GM12891 (cell line): ENCODE measurements around the gene TGM2.
"Not testable (repeated sequence)": the region's sequence is repeated elsewhere in the genome, so short reads cannot be mapped to it uniquely, and the experiment has no call there.

Source experiments
- PAX5 ChIP-seq: IDR thresholded peaks from 2 replicates; pipeline ENCODE4 v1.6.1; 2011; ENCODE audit warnings: low read length, moderate library complexity, mild to moderate bottlenecking; ENCODE audit not compliant: insufficient read depth, severe bottlenecking
- POLR2A ChIP-seq: IDR thresholded peaks from 2 replicates; pipeline ENCODE4 v1.6.1; 2011; ENCODE audit warnings: low read depth, low read length, control low read depth
- POLR2AphosphoS5 ChIP-seq: IDR thresholded peaks from 2 replicates; pipeline ENCODE4 v1.6.1; 2011; ENCODE audit warnings: low read depth, low read length, control low read depth
- TAF1 ChIP-seq: IDR thresholded peaks from 2 replicates; pipeline ENCODE4 v1.6.1; 2011; ENCODE audit warnings: low read depth, low read length, control low read depth

DNA sequence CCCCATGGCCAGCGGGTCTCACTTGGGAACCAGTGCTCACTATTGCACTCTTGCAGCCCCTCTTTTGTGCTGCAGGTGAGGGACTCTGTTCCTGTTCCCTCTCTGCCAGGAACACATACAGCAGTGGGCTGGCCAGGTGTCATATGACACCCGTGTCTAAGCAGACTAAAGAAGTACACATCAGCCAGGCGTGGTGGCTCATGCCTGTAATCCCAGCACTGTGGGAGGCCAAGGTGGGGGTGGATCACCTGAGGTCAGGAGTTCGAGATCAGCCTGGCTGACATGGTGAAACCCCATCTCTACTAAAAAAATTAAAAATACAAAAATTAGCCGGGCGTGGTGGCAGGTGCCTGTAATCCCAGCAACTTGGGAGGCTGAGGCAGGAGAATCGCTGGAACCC, 57.2 kb downstream of the TGM2 start:
- not testable (repeated sequence) for TF ChIP-seq POLR2AphosphoS5, TAF1, POLR2A, PAX5
